Activated T-helper 1 cell treated with anti-CD3 and anti-CD28 coated beads, Interleukin-12 subunit alpha, Interleukin-12 subunit beta, Interleukin-2, Interleukin-4 antibody, amounts not matched to agents 30 ng/mL and 10 ng/mL and 1 ng/mL, durations not matched to agents 14 hours and 24 hours and 36 hours (primary cell): ENCODE results near the gene SGCD. TPM values are rescaled to one million over a fixed set of nuclear protein-coding genes. Genes with fewer than 3 reads are reported as not detected.

Experiments used
- DNase-seq: peaks from one replicate; pipeline ENCODE4 v3.0.0; 2021; ENCODE audit warnings: low spot score
- H3K27ac Mint-ChIP-seq: one replicate; pipeline ENCODE4 v1.8.0; 2021; ENCODE audit warnings: mild to moderate bottlenecking, mixed read lengths
- H3K27me3 Mint-ChIP-seq: one replicate; pipeline ENCODE4 v1.8.0; 2022; ENCODE audit warnings: mild to moderate bottlenecking, moderate library complexity, mixed read lengths; ENCODE audit not compliant: insufficient read depth
- H3K36me3 Mint-ChIP-seq: one replicate; pipeline ENCODE4 v1.8.0; 2021; ENCODE audit warnings: low read depth, mixed read lengths
- H3K4me1 Mint-ChIP-seq: one replicate; pipeline ENCODE4 v1.8.0; 2021; ENCODE audit warnings: low read depth, mixed read lengths
- H3K4me3 Mint-ChIP-seq: one replicate; pipeline ENCODE4 v1.8.0; 2021; ENCODE audit warnings: mild to moderate bottlenecking, moderate library complexity, mixed read lengths
- H3K9me3 Mint-ChIP-seq: one replicate; pipeline ENCODE4 v1.8.0; 2021; ENCODE audit warnings: mixed read lengths
- intact Hi-C: fragments of 100-400 bp; cut with micrococcal nuclease; formaldehyde crosslinking; loops from one replicate; pipeline ENCODE4 v1.15.1; 2024
- total RNA-seq: library from RNA; stranded (reverse); gene quantifications from 2 replicates; pipeline ENCODE4 v1.2.3, GENCODE V29; 2022

Gene SGCD
- total RNA-seq, 1 donor from 2014 or later = not detected

- DNase-seq = no peak
- Mint-ChIP-seq H3K9me3 (no peaks in the 10 kb centered on the region), H3K27ac (no peak overlapping the region), H3K4me1 (no peaks in the 10 kb centered on the region), H3K36me3 (no peaks in the 10 kb centered on the region), H3K27me3 (peaks cover 7% of the 10 kb centered on the region), H3K4me3 (no peak overlapping the region)
- intact Hi-C loops = no loop called here
Measured at GRCh38 chr5:156331845-156332244, 4.9 kb downstream of the SGCD start.

- DNase-seq = no peak
- Mint-ChIP-seq H3K4me1 (no peaks in the 10 kb centered on the region), H3K4me3 (no peak overlapping the region), H3K9me3 (no peaks in the 10 kb centered on the region), H3K27ac (no peak overlapping the region), H3K36me3 (no peaks in the 10 kb centered on the region), H3K27me3 (peaks cover 7% of the 10 kb centered on the region)
- intact Hi-C loops = no loop called here
Measured at GRCh38 chr5:156332245-156332644, 5.3 kb downstream of the SGCD start.

DNA sequence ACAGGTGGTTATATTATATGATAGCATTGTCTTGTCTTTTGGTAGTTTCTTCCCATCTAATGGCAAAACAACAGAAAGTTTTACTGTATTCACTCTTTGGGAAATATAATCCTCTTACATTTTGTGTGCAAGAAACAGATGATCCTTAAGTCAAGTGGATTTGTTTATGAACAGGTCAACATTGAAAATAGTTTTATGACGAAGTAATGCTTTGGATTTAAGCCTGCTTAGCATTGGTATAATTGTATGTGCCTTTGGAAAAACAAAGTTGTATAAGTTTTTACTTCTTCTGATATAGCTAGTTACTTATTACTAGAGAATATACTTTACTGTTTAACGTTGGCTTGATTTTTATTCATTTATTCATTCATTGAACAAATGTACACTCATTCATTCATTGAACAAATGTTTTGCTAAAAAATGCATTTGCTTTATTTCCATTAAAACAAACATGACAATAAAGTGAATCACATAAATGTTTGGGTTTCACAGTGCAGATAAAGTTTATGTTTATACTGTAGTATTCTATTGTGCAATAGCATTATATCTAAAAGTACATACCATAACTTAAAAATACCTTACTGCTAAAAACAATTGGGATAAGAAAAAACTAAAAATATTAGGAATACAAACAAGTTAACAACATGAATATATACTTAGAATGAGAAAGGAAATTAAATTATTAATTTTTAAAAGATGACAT, 12.3 kb downstream of the SGCD start:
- Mint-ChIP-seq H3K4me1 (no peaks in the 10 kb centered on the region), H3K9me3 (no peaks in the 10 kb centered on the region), H3K27me3 (peaks cover 6% of the 10 kb centered on the region), H3K36me3 (no peaks in the 10 kb centered on the region), H3K27ac (no peak overlapping the region), H3K4me3 (no peak overlapping the region)
- DNase-seq = no peak
- intact Hi-C loops = no loop called here

DNA sequence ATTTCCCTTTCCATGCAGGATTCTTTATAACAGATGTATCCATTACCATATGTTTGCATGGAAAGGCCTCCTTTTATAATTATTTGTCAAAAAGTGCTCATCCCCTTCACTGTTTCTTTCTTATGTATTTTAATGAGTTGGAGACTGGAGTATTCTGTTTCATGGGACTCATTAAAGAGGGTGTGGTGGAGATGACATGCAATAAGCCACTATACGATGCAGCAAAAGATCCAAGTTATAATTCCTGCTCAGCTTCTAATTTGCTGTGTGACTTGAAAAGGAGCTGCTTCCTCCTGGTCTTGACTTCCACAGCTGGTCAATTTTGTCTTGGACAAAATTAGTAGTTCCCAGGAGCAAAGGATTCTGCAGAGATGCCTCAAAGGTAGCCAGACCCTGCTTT, 13.9 kb downstream of the SGCD start:
- peaks cover 6% of the 10 kb centered on the region for H3K27me3 Mint-ChIP-seq
- intact Hi-C loops = no loop called here
- H3K4me1 Mint-ChIP-seq = no peaks in the 10 kb centered on the region
- no peak overlapping the region for H3K4me3 Mint-ChIP-seq
- no peak for DNase-seq
- no peaks in the 10 kb centered on the region for H3K9me3 Mint-ChIP-seq
- no peaks in the 10 kb centered on the region for H3K36me3 Mint-ChIP-seq
- H3K27ac Mint-ChIP-seq = no peak overlapping the region

DNA sequence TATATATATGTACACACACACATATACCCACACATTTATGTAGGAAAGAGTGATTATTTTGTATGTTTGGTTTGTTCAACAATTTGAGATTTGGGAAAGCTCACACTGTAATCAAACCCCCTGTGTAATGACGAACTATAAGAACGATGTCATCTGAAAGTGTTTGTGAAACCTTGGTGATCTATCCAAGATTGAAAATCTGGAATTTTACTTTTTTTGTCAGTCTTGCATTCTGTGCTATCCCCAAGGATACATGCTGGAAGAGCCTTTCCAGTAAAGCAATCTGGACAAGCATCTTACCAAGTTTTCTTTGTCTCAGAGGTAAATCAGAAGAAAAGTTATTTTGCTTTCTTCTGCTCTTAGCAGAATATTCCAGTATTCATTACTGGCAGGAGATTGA, 23.3 kb downstream of the SGCD start:
- intact Hi-C loops = no loop called here
- no peak for DNase-seq
- Mint-ChIP-seq H3K27me3 (peaks cover 2% of the 10 kb centered on the region), H3K4me1 (no peaks in the 10 kb centered on the region), H3K27ac (no peak overlapping the region), H3K9me3 (no peaks in the 10 kb centered on the region), H3K4me3 (no peak overlapping the region), H3K36me3 (no peaks in the 10 kb centered on the region)

- Mint-ChIP-seq H3K27me3 (peaks cover 2% of the 10 kb centered on the region), H3K4me1 (no peaks in the 10 kb centered on the region), H3K27ac (no peak overlapping the region), H3K9me3 (no peaks in the 10 kb centered on the region), H3K36me3 (no peaks in the 10 kb centered on the region), H3K4me3 (no peak overlapping the region)
- intact Hi-C loops = no loop called here
- no peak for DNase-seq
Measured at GRCh38 chr5:156351423-156351822, 24.5 kb downstream of the SGCD start.

- Mint-ChIP-seq H3K27me3 (peaks cover 2% of the 10 kb centered on the region), H3K4me3 (no peak overlapping the region), H3K36me3 (no peaks in the 10 kb centered on the region), H3K9me3 (no peaks in the 10 kb centered on the region), H3K27ac (no peak overlapping the region), H3K4me1 (no peaks in the 10 kb centered on the region)
- intact Hi-C loops = no loop called here
- no peak for DNase-seq
Measured at GRCh38 chr5:156354571-156354970, 27.6 kb downstream of the SGCD start.

- Mint-ChIP-seq H3K27me3 (peaks cover 2% of the 10 kb centered on the region), H3K4me3 (no peak overlapping the region), H3K27ac (no peak overlapping the region), H3K9me3 (no peaks in the 10 kb centered on the region), H3K36me3 (no peaks in the 10 kb centered on the region), H3K4me1 (no peaks in the 10 kb centered on the region)
- no peak for DNase-seq
- intact Hi-C loops = no loop called here
Measured at GRCh38 chr5:156356238-156356637, 29.3 kb downstream of the SGCD start.

DNA sequence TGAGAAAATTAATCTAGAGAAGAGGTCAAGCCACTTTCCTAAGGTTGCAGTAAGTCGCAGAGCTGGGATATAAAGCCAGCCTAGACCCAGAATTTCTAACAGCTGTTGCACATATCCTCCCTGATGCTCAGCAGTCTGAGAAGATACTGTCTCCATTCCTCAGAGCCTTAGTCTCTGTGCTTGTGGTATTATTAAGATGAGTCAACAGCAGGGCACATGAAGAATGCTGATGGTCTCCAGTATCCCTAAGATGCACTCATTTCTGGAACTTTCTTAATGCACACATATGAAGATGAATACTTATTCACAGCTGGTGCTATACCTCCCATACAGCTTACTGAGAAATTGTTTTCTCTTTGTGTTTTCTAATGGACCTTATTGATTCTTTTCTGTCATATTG, 32.5 kb downstream of the SGCD start:
- no peak overlapping the region for H3K4me3 Mint-ChIP-seq
- peaks cover 3% of the 10 kb centered on the region for H3K27me3 Mint-ChIP-seq
- no peak for DNase-seq
- no peaks in the 10 kb centered on the region for H3K4me1 Mint-ChIP-seq
- no peaks in the 10 kb centered on the region for H3K36me3 Mint-ChIP-seq
- no peaks in the 10 kb centered on the region for H3K9me3 Mint-ChIP-seq
- H3K27ac Mint-ChIP-seq = no peak overlapping the region
- intact Hi-C loops = no loop called here

DNA sequence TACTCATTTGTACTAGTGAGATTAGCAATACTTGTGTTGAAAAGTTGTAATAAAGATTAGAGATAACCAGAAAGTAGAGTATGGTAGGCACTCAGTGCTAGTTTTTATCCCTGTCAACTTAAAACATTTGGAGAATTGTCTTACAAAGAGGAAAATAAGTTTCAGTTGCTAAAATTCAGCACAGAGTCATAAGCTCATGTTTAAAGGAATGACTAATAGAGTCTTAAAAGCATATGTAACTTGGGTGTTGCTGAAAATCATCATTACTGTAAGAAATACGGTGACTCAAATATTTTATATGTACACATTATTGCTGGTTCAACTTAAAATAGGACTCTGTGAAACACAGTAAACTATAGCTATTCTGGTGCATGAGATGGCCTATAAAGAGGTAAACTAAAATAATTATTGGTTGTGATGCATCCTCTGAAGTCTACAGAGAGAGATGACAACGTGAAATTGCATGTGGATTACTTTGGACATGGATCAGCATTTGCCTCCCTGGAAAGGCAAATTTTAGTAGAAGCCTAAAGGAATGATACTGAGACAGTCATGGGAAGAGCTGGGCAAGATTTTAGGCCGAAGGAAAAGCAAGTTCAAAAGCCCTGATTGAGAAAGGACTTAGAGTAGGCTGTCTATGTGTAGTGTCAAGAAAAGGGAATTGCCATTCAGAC, 34.6 kb downstream of the SGCD start:
- intact Hi-C loops = no loop called here
- Mint-ChIP-seq H3K9me3 (no peaks in the 10 kb centered on the region), H3K36me3 (no peaks in the 10 kb centered on the region), H3K4me1 (no peaks in the 10 kb centered on the region), H3K27me3 (peaks cover 3% of the 10 kb centered on the region), H3K4me3 (no peak overlapping the region), H3K27ac (no peak overlapping the region)
- DNase-seq = no peak

DNA sequence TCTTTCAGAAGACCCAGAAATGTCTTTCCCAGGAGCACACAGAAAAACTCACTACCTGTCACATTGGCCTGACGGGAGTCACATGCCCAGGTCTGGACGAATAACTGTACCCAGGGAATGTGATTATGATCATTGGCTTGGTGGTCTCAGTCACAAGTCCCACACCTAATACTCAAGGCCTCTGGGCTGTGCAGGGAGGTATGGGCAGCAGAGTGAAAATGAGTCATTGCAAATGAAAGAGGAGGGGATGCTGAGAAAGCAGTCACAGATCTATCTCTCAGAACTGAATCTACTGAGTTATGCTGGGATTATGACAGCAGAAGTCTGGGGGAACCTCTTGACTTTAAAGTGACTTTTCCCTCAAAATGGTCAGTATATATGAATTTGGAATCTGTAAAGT, 36.9 kb downstream of the SGCD start:
- intact Hi-C loops = no loop called here
- H3K9me3 Mint-ChIP-seq = no peaks in the 10 kb centered on the region
- no peaks in the 10 kb centered on the region for H3K4me1 Mint-ChIP-seq
- DNase-seq = no peak
- H3K27me3 Mint-ChIP-seq = peaks cover 3% of the 10 kb centered on the region
- no peaks in the 10 kb centered on the region for H3K36me3 Mint-ChIP-seq
- H3K27ac Mint-ChIP-seq = no peak overlapping the region
- no peak overlapping the region for H3K4me3 Mint-ChIP-seq

DNA sequence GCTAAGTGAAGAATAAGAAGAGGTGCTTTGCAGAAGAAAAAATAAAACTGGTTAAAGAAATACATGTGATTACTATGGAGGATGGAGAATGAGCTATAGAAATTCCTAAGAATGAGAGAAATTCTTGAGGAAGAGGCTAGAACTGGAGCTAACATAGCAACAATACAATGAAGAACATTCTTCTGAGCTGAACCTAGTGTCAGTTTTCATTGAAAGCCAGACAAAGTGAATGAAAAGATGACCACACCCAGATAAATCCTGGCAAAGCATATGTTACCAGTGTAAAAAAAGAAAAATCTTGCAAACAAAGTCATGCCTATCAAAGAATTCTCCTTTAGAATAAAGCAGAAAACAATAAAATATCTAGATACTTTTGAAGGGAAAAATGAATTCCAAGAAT, 39.6 kb downstream of the SGCD start:
- no peaks in the 10 kb centered on the region for H3K9me3 Mint-ChIP-seq
- H3K4me3 Mint-ChIP-seq = no peak overlapping the region
- peaks cover 3% of the 10 kb centered on the region for H3K27me3 Mint-ChIP-seq
- DNase-seq = no peak
- no peak overlapping the region for H3K27ac Mint-ChIP-seq
- intact Hi-C loops = no loop called here
- H3K4me1 Mint-ChIP-seq = no peaks in the 10 kb centered on the region
- H3K36me3 Mint-ChIP-seq = no peaks in the 10 kb centered on the region

DNA sequence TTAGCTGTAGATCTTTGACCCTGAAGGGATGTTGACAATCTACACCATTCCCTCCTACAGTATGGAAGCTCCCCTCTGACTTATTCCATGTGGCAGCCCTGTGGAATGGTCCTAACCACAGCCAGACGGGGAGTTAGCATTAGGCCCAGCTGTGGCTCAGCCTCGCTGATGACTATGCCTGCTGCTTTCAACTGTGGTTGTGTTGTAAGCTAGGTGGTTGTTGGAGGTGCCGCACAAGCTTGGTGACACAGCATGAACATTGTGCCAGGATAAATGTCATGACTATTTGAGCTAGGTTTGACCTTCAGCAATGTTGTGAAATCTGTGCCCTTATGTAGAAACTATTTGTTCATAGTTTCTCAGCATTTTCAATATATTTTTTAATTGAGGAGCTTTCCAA, 40.6 kb downstream of the SGCD start:
- H3K9me3 Mint-ChIP-seq = no peaks in the 10 kb centered on the region
- H3K27me3 Mint-ChIP-seq = peaks cover 7% of the 10 kb centered on the region

More for the DNA sequence above, 40.6 kb downstream of the SGCD start:
- Mint-ChIP-seq H3K27ac (no peak overlapping the region), H3K4me1 (no peaks in the 10 kb centered on the region), H3K4me3 (no peak overlapping the region), H3K36me3 (no peaks in the 10 kb centered on the region)
- intact Hi-C loops = no loop called here
- DNase-seq = no peak
